Activated CD4-positive, CD25-positive, alpha-beta regulatory T cell treated with anti-CD3 and anti-CD28 coated beads, Interleukin-2, amount 50 U/mL, for 16 hours (primary cell): ENCODE data around the gene CNIH2.

ENCODE experiments used
- DNase-seq: peaks from one replicate; pipeline ENCODE4 v3.0.0-alpha.2; 2020; ENCODE audit warnings: low read depth, low spot score

CNIH2 gene

DNA sequence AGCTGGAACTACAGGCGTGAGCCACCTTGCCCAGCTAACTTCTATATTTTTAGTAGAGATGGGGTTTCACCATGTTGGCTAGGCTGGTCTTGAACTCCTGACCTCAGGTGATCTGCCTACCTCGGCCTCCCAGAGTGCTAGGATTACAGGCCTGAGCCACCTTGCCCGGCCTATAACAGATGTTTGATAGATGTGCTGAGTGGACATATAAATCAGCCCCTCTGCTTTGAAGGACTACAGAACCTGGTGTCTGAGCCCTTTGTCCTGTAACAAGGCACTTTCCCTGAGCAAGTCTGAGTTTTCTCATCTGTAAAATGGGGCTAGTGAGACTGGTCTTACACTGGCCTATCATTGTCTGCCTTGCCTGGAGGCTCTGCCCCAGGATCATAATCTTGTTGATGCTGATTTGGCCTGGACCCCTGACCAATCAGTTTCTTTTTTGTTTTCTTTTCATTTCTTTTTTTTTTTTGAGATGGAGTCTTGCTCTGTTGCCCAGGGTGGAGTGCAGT lies 51.2 kb downstream of the CNIH2 start:
- DNase-seq, result no peak

- DNase-seq, result no peak
Measured at GRCh38 chr11:66330931-66331330, 53.0 kb downstream of the CNIH2 start.

DNA sequence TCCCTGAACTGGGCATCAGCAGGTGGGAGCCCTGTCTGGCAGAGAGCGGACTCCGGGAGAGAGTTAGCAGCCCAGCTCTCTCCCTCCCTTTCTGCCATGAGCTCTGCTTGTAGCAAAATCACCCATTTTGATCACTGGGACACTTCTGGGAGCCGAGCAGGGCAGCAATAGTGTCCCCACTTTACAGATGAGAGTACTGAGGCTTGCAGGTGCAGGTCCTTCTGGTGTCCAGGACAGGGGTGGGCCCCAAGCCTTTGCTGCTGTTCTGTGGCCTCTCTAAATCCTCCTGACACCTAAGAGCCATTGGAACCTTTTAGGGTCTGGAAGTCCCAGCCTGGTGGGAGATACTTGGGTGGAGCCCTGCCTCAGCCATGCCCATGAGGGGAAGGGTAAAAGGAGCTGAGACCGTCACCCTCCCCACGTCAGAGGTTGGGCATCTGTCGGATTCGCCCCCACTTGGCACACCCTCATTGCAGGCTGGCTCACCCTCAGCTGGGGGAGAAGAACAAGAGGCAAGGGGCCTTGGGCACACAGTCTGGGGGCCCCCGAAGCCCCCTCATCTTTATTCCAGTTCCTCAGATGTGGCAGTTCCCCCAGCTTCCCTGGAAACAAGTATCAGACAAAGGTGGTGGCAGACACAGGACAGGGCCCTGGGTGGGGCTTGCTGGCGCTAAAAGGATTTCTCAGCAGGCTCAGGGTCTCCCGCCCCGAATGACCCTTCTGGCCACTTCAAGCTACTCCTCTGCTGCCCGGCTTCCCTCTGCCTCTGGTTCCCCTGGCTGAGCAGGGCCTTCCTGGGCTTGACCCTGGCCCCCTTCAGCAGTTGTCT lies 53.8 kb downstream of the CNIH2 start:
- DNase-seq, result no peak

DNA sequence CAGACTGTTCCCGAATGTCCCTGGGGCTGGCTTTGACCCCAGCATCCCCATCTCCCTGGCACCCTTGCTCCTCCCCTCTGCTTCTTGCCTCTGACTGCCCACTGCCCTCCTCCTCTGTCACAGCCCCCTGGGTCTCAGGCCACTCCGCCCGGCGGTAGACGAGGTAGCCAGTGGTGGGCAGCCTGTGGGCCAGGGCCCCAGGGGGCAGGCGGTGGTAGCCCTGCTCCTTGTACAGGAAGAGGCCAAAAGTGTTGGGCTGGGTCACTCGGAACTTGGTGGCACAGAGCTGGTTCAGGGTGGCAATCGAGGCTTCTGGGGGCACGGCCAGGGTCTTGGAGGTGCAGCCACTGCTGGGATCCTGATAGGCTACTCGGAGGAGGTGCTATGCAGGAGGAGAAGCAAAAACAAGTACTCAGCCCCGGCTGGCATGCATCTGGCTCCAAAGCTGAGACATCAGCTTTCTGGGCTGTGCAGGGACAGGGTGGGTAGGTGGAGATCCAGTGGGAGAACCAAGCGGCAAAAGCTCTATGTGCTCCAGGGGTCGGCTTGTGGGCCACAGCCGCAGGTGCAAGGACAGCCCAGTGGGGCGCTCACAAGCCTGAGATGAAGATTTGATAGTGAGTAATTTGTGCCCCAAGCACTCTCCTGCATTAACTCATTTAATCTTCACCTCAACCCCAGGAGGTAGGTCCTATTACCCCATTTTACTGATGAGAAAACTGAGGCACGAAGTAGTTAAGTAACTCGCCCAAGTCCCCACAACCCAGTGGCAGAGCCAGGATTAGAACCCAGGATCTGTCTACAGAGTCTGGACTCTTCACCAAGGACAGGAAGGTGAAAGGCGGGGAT lies 54.6 kb downstream of the CNIH2 start:
- DNase-seq, result no peak

DNA sequence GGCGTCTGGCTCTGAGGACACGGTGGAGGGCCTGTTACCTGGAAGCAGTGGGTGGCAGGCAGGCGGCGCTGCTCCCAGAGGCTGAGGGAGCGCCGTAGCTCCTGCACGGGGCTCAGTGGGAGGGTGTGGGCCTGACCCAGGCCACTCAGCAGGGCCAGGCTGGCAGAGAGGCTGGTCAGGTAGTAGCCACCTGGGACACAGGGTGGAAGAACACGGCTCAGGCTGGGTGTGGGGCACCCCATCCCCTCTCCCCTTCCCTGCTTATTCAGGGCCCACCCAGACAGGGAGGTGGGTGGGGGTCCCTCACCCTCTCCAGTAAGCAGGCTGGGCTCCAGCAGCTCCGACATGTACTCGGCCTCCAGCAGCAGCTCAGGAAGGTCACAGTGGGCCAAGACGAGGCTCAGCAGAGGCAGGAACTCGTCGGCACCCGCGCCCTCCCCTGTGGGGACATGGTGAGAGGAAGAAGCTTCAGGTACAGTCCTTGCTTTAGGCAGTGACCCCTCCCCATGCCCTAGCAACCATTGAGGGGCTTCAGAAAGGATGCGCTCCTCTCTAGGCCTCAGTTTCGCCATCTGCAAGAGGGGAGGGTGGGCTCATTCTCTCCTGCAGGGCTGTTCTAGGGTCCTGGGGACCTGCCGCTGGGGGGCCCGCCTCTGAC lies 55.4 kb downstream of the CNIH2 start:
- no peak for DNase-seq
